Stimulated activated CD4-positive, alpha-beta T cell treated with anti-CD3 and anti-CD28 coated beads, TNF-alpha, amount 100 ng/mL, for 24 hours (primary cell): ENCODE results near the gene GRB2.
"Not testable (repeated sequence)": the region's sequence is repeated elsewhere in the genome, so short reads cannot be mapped to it uniquely, and the experiment has no call there.

Experiments
- DNase-seq, 3 experiments: peaks; one replicate each; pipeline ENCODE4 v3.0.0-alpha.2; 2020; ENCODE audit warnings: low read depth in 3 of 3

The GRB2 gene

GRCh38 chr17:75319904-75320691 lies 85.4 kb downstream of the GRB2 start:
- no peak for DNase-seq

GRCh38 chr17:75318615-75319222 lies 86.8 kb downstream of the GRB2 start:
- DNase-seq: no peak

- DNase-seq: no peak
Observed at GRCh38 chr17:75318211-75318610, 87.3 kb downstream of the GRB2 start.

- DNase-seq: no peak
Observed at GRCh38 chr17:75317671-75318070, 87.8 kb downstream of the GRB2 start.

- no peak for DNase-seq
Observed at GRCh38 chr17:75316253-75316652, 89.2 kb downstream of the GRB2 start.

GRCh38 chr17:75315541-75316243 lies 89.8 kb downstream of the GRB2 start:
- DNase-seq: no peak

GRCh38 chr17:75313941-75314551 lies 91.4 kb downstream of the GRB2 start:
- DNase-seq: no peak

GRCh38 chr17:75308732-75309629 lies 96.5 kb downstream of the GRB2 start:
- no peak for DNase-seq

GRCh38 chr17:75307957-75308731 lies 97.3 kb downstream of the GRB2 start:
- DNase-seq: no peak

- no peak for DNase-seq
Observed at GRCh38 chr17:75301502-75302206, 103.8 kb downstream of the GRB2 start.

- no peak for DNase-seq
Observed at GRCh38 chr17:75301049-75301448, 104.4 kb downstream of the GRB2 start.

GRCh38 chr17:75300280-75300679 lies 105.2 kb downstream of the GRB2 start:
- no peak for DNase-seq

GRCh38 chr17:75295201-75296158 lies 110.0 kb downstream of the GRB2 start:
- no peak for DNase-seq

- not testable (repeated sequence) for DNase-seq
Observed at GRCh38 chr17:75292810-75293448, 112.5 kb downstream of the GRB2 start.

GRCh38 chr17:75289832-75290337 lies 115.6 kb downstream of the GRB2 start:
- DNase-seq: peak; percentile 48 to 66 (median 60)

- peak; percentile 88 to 97 (median 92) for DNase-seq
Observed at GRCh38 chr17:75289115-75289831, 116.2 kb downstream of the GRB2 start, which contains the start of gene SLC25A19. Gene SLC25A19, minus strand, starts transcription at chr17:75289433. Its CDS starts 2,669 bp downstream, at chr17:75286764.

GRCh38 chr17:75288770-75289114 lies 116.7 kb downstream of the GRB2 start:
- DNase-seq: peak in 1 of 3 experiments; percentile 53
